MV-4-11 (cell line): ENCODE measurements around the gene DHRS1.

ENCODE experiments used
- DNase-seq: peaks from one replicate; lab custom pipeline; 2025; lab: John Stamatoyannopoulos, UW

DHRS1 gene

DNA sequence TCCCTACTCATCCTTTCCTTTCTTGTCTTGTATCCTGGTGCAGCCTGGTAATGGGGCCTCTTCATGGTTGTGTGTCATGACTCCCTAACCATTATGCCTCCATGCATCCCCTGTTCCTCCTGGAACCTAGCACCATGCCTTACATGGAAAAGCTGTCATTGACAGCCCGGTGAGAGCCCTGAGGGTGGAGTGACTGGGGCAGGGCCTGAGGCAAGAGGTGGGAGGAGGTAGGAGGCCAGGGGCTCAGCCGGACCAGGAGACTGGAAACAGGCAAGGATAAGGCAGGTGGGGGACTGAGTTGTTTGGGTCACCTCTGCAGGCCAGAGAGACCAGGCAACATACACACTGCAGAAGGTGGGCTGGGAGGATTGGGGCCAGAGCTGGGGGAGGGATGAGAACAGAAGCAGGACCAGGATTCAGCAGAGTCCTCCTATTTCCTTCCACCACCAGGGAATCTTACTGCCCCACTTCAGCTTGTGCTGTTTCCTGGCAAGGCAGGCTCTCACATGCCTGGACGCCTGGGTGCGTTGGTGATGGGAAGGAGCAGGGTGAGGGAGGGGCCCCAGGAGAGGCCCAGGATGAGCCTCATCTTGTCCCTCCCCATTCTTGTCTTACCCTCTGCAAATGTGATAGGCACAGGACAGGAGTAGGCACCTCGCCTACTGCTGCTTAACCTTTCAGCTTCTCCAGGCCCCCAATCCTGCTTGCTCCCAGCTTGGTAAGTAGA is 10.1 kb upstream of the DHRS1 start, which contains the start of gene LTB4R2:
TSS of gene LTB4R2 (plus strand) at position 603 of the 727 bp plus-strand sequence. CDS start 525 bp downstream, outside the sequence.
- DNase-seq: no peak

DNA sequence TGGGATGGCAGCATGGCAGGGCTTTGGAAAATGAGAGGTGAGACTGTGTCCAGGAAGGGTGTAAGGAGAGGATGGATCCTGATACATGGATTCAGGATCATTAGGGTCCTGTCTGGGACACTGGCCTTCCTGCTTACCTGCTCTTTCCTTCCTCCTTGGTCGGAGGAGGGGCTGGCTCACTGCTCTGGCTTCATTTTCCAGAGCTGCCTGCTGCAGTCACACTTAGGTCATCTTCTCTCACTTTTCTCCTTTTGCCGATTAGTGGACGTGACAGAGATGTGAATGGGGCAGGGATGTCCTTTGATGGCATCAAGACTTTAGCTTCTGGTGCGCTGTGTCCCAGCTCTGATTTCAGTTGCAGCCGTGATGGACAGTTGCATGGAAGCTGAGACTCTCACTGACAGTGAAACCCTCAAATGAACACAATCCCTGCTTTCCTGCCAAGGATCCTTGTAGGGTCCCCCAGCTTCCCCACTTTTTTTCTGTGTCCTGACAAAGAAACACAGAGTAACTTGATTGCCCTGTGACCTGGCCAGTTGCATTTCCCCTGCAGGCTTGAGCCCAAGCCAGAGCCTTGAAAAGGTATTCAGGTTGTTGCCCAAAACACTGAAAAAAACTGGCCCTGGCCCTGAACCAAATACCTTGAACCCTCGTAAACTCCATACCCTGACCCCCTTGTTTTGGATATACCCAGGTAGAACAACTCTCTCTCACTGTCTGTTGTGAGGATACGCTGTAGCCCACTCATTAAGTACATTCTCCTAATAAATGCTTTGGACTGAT is 9.0 kb upstream of the DHRS1 start:
- no peak for DNase-seq

DNA sequence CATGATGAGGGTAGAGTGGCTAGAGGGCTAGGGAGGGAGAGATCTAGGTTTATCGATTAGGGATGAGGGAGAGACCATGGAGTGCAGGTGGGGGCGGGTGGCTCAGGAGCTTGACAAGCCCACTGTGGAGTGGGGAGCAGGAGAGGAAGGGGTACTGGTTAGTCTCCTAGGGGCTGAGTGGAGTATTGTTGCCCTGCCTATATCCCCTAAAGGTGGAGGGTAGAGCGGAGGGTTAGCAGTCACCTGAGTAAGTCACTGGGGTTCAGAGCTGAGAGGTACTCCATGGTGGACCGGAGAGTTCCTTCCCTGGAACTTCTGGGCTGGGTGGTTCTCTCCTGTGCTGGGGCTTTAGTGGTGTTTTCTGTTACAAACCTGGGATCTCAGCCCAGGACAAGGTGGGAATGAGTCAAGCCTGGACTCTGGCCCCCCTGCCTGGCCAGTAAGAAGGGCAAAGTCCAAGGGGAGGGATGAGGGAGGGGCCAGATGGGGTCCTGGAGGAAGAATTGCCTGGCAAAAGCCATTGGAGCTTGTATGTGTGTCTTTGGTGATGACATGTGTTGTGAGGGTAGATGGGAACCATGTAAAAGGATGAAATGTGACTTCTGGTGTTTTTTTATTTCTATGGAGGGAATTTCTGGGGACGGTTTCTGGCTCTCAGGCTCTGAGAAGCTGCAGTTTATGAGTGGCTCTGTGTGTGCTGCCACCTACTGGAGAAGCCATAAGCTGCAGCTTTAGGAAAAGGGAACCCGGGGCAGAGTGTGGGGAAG is 8.2 kb upstream of the DHRS1 start, which contains the start of gene CIDEB:
TSS of gene CIDEB (minus strand) at position 403 of the 767 bp plus-strand sequence. CDS start at position 284, 119 bp downstream.
- peak; percentile 69 for DNase-seq

DNA sequence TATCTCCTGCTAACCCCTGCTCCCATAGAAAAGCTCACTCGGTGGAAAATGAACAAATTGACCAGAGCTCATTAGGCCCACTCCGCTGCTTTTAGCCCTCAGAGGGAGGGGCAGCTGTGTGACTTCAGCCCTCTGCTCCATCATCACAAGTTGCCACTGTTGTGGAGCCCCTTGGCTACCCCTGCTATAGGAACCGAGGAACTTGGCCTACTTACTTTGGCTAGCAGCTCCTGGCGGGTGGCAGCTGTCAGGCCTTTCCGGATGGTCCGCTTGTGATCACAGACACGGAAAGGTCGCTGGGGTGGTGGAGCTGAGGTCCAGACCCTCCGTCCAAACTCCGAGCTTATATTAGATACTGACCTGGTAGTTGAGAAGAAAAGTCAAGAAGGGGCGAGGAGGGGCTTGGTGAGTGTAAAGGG is 7.6 kb upstream of the DHRS1 start:
- no peak for DNase-seq

DNA sequence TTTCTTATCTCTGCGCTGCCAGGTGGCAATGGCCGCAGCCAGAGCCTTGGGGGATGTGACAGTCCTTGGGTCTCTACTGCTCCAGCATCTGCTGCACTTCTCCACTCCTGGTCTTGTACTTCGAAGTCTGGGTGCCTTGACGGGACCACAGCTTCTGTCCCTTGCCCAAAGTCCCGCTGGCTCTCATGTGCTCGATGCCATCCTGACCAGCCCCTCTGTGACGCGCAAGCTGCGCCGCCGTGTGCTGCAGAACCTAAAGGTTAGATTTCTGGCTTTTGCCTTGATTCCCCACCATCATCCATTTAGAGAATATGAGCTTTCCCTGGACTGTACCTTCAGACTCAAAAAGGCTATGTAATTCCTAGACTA is 4.4 kb upstream of the DHRS1 start:
- no peak for DNase-seq

DNA sequence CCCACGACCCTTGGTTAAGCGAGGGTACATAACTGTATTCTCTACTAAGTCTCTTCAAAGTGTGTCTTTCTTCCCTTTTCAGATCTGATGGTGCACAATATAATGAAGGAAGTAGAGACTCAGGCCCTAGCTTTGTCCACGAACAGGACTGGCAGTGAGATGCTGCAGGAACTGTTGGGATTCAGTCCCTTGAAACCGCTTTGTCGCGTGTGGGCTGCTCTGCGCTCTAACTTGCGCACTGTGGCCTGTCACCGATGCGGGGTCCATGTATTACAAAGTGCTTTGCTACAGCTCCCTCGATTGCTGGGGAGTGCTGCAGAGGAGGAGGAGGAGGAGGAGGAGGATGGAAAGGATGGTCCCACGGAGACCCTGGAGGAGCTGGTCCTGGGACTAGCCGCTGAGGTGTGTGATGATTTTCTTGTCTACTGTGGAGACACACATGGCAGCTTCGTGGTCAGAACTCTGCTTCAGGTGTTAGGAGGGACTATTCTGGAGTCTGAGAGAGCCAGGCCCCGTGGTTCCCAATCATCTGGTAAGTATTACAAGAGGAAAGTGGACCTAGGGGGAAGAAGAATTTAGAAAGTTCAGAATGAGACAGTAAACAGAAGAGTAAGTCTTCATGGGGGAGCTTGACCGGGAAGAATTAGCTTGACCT is 873 bp upstream of the DHRS1 start:
- DNase-seq: no peak

DNA sequence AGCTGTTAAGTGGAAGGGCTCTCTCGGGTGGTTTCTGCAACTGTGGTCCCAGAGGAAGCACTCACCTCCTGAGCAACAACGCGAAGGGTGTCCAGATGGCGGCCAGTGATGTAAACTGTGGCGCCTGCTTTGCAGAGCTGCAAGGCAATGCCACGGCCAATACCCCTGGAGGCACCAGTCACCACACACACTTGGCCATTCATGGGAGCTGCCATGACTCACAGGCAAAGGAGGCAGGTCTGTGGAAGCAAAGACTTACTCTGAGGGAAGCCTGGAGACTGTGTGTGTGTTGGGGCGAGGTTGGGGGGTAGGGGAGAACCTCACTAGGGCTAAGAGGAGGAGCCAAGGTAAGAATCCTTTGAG is 707 bp downstream of the DHRS1 start:
- peak; percentile 49 for DNase-seq

DNA sequence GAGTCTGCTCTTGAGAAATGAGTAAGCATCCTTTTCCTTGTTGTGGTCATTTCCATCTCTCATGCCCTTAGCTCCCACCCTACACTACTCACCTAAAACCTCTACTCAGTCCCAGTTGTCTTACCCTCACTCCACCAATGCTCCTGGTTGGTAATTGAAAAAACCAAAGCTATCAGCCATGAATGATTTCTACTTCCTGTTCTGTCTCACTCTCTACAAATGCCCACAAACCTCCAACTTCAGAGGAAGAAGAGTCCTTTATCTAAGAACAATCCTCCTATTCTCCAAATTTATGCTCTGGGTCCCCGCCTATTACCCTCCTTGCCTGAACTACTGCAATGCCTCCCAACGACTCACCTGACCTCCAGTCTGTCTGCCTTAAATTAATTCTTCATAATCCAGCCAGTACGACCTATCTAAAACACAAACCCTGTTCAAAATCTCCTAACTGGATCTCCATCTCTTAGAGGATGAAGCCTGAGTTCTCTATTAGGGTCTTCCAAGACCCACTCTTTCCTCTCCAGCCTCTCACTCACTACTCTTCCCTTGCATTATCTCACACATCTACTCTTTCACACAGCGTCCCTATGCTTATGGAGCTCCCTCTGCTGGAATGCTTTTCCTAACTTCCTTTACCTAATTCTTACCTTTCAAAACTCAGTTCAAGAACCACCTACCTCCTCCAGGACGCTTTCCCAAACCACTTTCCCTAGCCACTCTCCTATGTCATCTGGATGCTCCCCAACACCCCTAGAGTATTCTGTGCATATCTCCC is 2.2 kb downstream of the DHRS1 start:
- DNase-seq: peak; percentile 23

DNA sequence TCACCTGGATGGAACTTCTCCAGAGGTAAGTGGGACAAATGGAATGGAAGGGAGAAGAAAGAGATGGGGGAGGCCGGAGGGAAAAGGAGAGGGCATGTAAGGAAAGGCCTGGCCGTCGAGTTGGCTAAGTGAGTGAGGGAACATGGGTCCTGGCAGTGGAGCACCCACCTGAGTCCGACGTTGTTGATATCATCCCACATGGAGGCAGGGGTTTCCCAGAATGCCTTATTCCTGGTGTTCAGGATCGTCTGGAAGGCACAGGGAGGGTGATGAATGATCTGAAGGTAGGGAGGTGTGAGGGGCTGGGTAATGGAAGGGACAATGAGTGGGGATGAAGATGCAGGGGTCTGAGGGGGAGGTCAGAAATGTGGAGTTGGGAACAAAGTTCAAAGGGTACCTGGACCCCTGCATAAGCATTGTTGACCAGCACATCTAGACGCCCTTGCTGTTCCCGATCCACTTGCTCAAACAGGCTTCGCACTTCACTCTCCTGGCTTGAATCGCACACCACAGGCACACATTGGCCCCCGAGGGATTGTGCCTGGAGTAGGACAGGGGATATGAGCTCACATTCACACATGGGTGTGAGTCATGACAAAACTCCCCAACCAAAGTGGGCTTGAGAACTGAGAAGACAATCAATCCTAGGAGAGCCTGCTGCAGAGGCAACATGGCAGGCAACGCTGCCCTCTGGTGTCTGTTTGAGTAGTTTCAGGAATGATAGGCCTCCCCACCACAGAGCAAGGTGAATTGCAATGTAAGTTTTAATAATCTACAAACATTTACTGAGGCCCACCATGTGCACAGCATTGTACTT is 3.0 kb downstream of the DHRS1 start:
- peak; percentile 76 for DNase-seq

DNA sequence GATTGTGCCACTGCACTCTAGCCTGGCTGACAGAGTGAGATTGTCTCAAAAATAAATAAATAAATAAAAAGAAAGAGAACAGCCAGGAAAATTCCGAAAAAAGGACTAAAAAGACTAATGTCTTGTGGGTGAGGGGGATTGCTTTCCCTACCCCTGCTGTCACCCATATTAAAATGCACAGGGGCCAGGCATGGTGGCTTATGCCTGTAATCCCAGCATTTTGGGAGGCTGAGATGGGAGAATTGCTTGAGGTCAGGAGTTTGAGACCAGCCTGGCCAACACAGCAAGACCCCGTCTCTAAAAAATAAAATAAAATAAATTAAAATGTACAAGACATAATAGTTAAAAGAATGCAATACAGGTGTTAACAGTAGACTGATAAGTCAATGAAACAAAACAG is 6.1 kb downstream of the DHRS1 start:
- no peak for DNase-seq

DNA sequence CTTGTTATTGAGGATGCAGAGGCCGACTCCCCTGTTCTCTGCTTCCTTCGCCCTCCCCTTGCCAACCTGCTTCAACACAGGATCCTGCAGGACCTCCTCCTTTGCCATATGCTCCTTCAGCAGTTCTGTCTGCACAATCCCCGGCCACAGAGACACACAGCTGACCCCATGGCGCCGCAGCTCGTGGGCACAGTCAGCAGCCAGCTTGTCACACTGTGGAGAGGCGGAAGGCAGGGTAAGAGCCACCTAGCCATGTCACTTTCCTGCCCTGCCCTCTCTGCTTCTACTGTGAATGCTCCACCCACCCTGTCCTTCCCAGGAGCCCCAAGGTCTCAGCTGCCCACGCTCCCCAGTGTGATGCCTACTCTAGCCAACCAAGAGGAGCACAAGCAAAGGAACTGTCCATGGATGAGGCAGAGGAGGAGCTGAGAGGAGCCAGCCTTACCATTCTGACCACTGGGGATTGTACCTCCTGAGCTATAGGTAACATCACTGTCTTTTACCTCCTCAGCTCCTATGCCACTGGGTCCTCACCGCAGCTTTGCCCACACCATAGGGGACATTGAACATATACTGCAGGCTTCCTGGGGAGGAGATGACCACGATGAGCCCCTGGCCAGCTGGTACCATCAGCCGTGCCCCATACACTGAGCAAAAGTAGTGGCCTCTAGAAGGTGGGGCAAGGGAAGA is 7.3 kb downstream of the DHRS1 start:
- no peak for DNase-seq

DNA sequence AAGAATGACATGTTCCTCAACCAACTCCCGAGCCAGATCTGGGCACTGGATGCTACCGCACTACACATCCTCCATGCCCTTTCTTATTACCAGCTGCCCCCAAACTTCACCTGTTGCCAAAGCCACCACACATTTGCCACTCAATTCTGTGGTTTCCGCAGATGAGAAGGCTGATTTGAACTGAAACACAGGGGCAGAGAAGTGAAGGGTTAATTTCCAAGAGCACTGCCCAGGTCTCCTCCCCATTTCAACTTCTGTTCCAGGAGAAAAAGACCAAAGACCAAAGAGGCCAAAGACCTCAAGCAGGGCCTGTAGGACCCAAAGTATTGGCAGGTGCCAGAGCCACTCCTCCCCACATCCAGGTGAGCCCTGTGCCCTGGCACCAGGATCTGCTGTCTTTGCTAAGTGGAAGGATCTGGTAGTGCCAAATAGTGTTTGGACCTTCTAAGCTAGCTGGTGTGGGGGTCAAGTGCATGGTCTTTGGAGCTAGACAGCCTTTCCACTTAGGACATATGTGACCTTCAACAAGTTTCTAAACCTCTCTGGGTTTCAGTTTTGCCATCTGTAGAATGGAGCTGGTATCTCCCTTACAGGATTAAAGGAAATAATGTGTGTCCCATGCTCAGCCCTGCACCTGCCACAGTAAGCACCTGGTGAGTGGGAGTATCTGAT is 8.0 kb downstream of the DHRS1 start:
- no peak for DNase-seq

DNA sequence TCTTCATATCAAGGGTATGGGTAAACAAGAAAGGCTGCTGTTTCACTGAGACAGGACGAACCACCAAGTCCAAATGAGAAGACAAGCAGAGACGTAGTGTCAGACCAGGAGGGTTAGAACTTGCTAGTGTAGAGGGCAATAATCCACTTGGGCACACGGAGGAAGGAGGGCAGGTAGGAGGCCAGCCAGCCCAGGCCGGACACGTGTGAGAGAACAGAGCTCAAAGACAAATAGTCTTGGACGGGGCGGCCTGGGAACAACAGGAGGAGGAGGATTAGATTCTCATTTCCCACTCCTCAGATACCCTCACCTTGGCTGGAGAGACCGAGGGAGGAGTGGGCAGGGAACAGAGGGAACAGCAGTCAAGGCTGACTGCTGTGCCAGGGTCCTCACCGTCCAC is 8.8 kb downstream of the DHRS1 start:
- no peak for DNase-seq

DNA sequence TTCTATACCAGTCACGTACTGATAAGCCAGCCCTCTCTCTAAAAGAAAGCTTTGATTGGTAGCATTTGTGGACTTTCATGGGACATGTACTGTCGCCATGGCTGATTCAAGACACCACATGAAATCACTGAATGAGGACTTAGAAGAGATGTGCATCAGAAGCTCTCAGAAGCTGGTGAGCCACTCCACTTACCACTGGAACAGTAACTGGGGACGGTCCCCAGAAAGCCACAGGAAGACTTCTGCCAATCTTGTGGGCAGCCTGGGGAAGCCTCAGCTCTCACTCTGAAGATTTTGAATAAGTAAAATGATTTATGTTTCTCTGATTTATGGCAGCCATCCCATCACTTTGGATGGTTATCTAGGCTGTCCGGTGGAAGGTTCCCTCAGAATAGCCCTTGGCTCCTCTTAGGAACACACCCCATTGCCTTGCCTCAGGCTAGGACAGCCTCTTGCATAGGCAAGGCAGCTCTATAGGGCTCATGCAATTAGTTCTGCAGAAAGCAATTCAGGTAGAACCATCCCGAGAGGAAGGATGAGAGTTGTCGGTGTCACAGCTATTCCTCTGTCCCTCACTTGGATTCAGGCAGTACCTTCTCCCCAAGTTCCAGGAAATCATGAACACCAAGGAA is 9.8 kb downstream of the DHRS1 start:
- DNase-seq: no peak

DNA sequence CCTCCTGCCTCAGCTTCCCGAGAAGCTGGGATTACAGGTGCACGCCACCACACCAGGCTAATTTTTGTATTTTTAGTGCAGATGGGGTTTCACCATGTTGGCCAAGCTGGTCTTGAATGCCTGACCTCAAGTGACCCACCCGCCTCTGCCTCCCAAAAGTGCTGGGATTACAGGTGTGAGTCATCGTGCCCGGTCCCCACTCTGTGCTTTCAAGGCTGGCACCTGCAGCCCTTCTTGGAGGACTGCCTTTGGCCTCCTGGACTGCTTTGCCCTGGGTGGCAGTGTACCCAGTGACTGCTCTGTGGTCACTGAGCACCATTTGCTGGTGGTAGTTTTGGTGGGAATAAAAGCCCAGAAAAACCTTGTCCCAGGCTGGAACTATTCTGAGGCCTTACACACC is 12.6 kb downstream of the DHRS1 start:
- no peak for DNase-seq

DNA sequence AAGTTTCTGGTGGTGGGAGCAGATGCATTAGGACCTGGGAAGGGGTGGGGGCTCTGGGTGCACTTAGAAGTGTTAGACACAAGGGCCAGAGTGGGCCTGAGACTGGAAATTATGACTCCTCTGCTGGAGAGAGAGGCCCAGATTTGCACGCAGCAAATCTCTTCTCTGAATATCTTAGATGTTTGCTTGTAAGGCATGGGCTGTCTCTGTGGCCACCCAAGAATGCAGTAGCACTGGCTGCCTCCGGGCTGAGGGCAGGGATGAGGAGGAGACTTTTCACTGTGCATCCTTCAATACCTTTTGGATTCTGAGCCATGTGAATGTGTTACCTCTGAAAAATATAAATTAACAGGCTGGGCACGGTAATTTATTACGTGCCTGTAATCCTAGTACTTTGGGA is 14.2 kb downstream of the DHRS1 start:
- DNase-seq: no peak

DNA sequence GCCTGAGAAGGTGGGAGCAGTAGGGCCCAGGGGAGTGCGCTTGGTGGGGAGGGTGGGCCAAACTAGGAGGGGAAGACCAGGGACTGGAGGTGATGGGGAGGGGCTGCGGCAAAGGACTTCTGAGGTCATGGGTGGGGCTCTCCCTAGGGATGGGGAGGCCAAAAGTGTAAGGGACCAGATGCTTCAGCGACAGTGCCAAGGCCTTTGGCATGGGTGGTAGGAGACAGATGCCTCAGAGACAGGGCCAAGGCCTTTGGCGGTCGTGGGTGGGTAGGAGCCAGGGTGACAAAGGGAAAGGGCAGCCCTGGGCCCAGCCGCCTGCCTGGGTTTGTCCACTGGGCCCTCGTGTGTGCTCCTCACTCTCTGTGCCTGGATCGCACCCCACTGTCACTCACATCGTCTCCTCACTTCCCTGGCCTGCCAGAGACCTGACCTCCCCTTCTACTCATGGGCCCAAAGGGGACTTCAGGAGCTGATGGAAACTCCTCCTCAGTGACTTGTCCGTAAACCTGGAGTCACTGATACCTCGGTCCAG is 15.0 kb downstream of the DHRS1 start:
- DNase-seq: no peak

DNA sequence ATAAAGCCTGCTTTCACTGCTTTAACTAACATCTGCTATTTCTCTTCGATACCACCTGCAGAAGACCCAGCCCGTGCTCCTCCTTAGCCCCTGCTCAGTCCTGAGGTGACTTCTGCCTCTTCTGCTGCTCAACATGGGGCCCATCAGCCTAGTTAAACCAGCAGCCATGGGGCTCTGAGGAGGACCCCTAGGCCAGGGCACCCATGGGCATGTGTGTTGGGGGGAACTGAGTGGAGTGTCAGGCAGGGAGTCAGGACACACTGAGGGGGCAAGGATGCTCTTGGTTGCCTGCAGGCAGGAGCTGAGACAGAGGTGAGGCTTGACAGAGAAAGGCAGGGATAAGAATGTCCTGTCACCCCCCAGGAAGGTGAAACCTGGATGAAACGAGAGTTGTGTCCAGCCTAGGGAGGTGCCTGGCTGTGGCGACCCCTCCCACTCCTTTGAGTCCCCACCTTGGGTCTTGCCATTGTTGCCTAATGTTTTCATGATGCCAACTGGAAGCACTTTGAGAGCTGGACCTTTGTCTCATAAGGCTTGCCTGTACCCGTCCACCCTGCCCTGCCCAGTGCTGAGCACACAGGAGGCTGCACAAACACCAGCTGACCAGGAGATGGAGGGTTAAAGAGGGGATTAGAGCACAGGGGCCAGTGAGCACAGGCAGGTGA is 15.7 kb downstream of the DHRS1 start:
- DNase-seq: no peak
